Activated T-cell treated with anti-CD3 and anti-CD28 coated beads for 1 hour (primary cell): ENCODE data around the gene TYRO3.
"Not testable (repeated sequence)": the region's sequence is repeated elsewhere in the genome, so short reads cannot be mapped to it uniquely, and the experiment has no call there.

Experiments used
- DNase-seq: peaks from one replicate; pipeline ENCODE4 v3.0.0-alpha.2; 2020; ENCODE audit warnings: low read depth

The TYRO3 gene

DNA sequence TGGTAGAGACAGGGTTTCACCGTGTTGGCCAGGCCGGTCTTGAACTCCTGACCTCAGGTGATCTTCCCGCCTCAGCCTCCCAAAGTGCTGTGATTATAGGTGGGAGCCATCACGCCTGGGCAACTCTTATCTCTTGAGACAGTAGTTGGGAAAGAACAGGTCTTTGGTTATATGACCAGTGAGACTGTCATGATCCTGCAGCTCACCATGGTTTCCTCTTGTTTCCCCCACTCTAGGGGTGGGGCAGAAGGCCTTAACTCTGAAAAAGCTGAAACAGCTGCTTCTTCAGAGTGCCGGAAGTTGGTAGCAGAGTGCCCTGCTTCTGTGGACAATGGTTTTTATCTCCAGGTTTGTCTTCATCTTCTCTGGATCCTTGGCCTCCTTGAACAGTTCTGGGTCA lies 4.7 kb upstream of the TYRO3 start:
- no peak for DNase-seq

GRCh38 chr15:41554915-41555314 lies 4.1 kb upstream of the TYRO3 start:
- DNase-seq = no peak

GRCh38 chr15:41556677-41557076 lies 2.3 kb upstream of the TYRO3 start:
- no peak for DNase-seq

DNA sequence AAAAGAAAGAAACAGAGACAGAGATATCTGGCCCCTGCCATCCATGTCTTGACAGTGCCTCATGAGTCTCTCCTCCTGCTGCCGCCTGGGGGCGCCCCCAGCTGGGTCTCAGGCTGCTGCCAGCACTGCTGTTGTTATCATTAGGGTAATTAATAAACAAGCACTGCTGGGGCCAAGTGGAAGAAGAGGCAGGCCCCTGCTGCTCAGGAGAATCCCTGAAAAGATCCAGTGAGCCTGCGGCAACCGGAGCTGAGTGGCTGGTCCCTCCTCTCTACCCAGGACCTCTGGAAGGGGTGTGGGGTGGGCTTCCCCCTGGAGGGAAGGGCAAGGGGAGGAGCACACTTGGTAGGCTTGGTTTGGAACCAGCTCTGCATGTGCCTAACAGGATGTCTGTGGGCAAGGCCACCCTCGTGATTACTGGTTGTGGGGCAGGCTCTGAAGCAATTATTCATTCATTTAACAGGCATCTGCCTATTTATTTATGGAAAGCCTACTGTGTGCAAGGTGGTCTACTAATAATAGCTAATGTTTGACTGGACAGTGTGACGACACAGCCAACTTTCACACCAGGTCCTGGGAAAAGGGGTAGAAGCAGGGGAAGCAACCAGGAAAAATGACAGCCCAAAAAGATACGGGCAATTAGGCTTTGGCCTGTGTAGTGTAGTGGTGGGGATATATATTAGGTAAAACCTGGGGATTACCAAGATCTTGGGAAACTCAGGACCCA lies 1.2 kb upstream of the TYRO3 start:
- DNase-seq = peak; percentile 59

- no peak for DNase-seq
Measured at GRCh38 chr15:41559239-41559782, 299 bp downstream of the TYRO3 start.

- no peak for DNase-seq
Measured at GRCh38 chr15:41560572-41560874, 1.5 kb downstream of the TYRO3 start.

DNA sequence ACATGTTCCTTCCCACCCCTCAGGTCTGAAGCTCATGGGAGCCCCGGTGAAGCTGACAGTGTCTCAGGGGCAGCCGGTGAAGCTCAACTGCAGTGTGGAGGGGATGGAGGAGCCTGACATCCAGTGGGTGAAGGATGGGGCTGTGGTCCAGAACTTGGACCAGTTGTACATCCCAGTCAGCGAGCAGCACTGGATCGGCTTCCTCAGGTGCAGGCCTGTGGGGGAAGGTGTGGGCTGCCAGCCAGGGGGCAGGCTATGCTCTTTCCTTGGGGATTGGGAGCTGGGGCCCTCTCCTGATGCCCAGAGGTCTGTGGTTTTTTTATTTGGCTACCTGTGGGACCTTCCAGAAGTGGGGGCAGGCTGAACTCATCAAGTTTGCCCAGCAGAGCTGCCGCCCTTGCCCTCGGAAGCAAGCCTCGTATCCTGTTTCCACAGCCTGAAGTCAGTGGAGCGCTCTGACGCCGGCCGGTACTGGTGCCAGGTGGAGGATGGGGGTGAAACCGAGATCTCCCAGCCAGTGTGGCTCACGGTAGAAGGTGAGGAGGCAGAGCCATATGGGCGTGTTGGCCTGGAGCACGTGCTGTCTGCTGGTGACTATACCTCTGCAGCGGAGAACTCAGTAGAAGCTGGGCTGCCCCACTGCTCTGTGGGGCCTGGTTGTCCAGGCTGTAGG lies 2.2 kb downstream of the TYRO3 start:
- no peak for DNase-seq

DNA sequence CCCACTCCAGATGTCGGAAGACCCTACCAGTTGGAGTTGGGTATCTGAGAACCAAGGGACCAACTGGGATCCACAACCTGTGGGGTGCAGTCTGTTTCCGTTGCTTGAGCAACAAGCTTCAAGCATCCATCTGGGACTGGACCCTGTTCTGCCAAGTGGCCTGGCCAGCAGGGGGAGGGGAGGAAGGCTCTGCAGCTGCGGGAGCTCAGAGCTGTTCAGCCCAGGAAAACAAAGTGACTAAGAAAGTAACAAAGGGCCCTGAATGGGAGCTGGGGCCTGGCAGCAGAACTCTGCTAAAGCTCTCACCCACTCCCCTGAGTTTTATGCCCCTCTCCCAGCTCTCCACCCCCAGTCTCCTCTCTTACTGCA lies 2.7 kb downstream of the TYRO3 start:
- no peak for DNase-seq

DNA sequence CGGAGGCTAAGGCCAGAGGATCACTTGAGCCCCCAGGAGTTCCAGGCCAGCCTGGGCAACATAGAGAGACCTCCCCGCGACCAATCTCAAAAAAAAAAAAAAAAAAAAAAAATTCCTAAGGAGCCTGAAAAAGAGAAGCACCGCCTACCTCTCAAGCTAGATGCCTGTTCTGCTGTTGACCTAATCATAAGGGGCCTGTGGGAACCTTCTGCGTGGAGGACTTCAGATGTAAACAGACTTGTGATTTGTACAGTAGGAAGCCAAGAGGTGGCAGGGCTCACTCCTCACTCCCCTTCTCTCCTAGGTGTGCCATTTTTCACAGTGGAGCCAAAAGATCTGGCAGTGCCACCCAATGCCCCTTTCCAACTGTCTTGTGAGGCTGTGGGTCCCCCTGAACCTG lies 3.2 kb downstream of the TYRO3 start:
- DNase-seq = no peak

DNA sequence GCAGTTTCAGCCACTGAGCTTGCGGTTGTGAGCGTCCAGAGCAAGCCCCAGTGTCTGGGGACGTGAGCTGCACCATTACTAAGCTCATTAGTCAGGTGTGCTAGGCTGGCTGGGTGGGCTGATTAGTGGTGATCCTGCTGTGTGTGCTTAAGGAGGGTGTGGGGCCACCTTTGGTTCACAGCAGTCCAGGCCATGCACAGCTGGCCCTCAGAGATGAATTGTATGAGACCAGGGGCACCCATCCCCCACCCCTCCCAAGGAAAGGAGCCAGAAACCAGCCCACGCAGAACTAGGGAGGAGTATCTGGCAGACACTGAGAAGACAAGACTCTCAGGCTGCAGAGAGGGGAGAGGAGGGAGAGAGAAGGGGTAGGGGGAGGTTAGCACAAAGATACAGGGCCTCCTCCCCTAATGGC lies 3.8 kb downstream of the TYRO3 start:
- no peak for DNase-seq

DNA sequence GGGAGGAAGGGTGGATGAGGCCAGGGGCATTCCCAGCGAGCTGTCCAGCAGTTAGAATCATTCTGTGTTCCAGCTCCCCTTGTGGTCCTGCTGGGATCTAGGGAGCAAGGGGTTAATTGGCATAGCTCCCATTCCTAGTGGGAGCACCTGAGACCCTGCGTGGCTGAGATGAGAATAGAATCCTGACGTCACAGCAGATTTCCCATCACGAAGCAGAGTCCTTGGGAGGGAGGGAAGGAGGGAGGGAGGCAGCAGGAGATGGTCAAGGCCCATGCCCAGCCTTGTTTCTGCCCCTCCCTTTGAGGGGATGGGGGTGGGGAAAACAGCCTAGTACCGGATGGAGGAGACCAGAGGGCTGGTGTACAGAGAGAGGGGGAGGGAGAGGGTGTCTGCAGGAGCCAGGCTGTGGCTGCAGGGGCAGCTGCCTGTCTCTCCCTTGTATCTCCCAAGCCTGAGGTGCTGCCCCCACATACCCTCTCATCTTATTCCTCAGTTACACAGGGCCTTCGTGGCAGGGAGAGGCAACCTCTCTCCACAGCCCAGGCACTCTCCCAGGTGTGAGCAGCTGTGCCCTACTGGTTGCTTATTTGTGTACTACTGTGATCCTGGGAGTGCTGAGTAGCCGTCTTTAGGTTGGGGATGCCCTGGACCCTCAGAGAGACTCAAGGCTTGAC lies 5.4 kb downstream of the TYRO3 start:
- no peak for DNase-seq

GRCh38 chr15:41564960-41565502 lies 6.0 kb downstream of the TYRO3 start:
- no peak for DNase-seq

GRCh38 chr15:41565702-41566101 lies 6.7 kb downstream of the TYRO3 start:
- no peak for DNase-seq

DNA sequence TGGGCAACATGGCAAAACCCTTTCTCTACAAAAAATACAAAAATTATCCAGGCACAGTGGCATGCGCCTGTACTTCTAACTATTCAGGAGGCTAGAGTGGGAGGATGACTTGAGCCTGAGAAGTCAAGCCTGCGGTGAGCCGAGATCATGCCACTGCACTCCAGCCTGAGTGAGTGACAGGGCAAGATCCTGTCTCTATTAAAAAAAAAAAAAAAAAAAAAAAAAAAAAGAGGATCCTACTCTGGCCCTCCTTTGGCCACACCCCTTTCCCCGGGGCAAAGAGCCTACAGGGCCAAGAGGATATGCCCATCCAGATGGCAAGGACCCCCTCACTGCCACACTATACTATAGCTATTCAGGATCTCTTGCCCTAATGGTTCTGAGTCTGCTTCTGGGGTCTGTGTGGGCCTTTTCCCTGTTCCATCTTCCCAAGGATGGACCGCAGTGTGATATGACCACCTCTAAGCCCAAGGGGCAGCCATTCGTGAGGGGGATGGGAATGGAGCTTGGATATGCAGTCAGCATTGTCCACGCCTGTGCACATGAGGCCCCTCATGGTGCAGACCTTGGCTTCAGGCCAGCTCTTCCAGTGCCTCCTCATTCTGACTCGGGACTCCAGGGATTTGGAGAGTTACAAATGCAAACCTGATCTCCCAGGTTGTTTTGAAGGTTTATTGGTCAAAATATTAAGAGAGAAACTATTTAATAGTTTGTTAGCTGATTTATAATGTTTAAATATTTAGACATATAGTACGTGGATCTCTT lies 7.3 kb downstream of the TYRO3 start:
- no peak for DNase-seq

DNA sequence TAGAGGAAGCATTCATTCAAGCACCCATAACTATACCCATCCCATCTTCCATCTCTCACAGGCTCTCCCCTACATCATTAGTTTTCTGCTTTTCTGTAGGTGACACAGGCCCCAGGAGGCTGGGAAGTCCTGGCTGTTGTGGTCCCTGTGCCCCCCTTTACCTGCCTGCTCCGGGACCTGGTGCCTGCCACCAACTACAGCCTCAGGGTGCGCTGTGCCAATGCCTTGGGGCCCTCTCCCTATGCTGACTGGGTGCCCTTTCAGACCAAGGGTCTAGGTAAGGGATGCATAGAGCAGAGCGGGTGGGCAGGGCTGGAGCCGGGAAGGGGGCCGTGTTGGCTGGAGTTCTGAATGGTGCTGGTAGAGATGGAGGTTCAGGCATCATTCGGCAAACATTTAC lies 8.2 kb downstream of the TYRO3 start:
- DNase-seq = no peak

DNA sequence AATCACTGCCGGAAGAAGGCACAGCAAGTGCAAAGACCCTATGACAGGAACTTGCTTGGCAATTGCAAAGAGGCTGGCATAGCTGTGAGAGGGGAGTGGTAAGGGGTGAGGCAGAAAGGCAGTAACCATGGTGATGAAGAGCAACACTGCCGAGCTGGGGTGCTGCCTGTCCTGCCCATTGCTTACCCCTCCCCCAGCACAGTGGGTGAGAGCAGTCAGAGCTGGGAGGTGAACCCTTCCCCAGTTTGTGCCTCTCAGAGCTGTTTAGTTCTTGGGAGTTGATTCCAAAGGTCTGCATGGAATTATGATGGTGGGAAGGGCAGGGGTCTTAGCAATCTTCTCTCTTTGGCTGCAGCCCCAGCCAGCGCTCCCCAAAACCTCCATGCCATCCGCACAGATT lies 8.8 kb downstream of the TYRO3 start:
- DNase-seq = no peak

DNA sequence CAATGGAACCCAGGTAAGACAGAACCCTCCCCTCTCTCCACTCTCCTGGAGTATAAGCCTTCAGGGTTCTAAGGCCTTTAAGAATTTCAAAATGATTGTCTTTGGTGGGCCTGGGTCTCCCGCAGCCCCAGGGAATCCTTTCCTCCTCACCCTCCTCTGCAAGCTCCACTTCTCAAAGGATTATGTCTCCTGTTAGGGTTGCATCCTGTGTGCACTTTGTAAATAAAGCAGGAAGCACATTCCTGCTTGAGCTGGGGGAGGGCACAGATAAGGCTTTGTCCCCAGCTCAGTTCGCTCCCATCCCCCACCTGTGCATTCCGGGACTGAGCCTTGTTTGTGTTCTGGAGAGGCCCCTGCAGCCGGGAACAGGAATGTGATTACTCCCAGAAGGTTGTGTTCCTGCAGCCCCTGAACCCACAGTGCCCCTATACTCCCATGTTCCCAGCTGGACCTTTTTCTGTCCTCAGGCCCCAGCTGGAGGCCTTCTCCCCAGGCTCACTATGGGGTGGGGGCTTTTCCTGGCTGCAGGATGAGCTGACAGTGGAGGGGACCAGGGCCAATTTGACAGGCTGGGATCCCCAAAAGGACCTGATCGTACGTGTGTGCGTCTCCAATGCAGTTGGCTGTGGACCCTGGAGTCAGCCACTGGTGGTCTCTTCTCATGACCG lies 9.5 kb downstream of the TYRO3 start:
- DNase-seq = no peak

DNA sequence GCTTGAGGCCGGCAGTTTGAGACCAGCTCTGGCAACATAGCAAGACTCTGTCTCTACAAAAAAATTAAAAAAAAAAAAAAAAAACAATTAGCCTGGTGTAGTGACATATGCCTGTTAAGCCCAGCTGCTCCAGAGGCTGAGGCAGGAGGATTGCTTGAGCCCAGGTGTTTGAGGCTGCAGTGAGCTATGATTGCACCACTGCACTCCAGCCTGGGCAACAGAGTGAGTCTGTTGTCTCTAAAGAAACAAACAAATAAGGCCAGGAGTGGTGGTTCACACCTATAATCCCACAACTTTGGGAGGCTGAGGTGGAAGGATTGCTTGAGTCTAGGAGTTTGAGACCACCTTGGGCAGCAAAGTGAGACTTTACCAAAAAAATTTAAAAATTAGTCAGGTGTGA lies 10.2 kb downstream of the TYRO3 start:
- not testable (repeated sequence) for DNase-seq

DNA sequence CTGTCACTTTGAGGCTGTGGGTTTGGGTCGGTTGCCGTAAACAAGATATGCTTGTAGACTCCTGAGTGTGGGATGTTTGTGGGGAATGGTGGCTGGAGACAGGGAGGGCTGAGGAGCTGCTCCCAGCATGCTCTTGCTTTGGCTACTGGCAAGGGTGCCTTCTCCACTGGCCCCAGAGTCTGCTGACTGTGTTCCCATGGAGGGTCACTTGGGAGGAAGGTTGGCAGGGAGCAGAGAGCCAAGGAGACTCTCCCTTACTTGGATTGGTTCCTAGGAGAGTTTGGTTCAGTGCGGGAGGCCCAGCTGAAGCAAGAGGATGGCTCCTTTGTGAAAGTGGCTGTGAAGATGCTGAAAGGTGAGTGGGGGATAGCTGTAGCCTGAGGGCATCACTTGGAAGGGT lies 11.8 kb downstream of the TYRO3 start:
- no peak for DNase-seq

- no peak for DNase-seq
Measured at GRCh38 chr15:41571948-41572347, 12.9 kb downstream of the TYRO3 start.

- no peak for DNase-seq
Measured at GRCh38 chr15:41572866-41573265, 13.9 kb downstream of the TYRO3 start.

DNA sequence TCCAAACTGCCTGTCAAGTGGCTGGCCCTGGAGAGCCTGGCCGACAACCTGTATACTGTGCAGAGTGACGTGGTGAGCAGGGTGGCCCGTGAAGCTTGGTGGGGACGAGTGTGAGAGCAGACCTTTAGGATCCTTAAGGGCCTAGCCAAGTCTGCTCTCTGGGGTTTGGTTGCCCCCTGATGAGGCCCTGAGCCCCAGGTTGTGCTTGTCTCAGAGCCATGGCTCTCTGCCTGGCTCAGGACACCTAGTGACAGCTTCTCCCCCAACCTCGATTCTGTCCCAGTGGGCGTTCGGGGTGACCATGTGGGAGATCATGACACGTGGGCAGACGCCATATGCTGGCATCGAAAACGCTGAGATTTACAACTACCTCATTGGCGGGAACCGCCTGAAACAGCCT lies 14.4 kb downstream of the TYRO3 start:
- DNase-seq = no peak
